LHCN-M2 (cell line): ENCODE results near the gene RPL9. TPM values are rescaled to one million over a fixed set of nuclear protein-coding genes. Genes with fewer than 3 reads are reported as not detected.
"Not testable (repeated sequence)": the region's sequence is repeated elsewhere in the genome, so short reads cannot be mapped to it uniquely, and the experiment has no call there.

ENCODE experiments used
- DNase-seq: peaks from one replicate; pipeline ENCODE4 v3.0.0-alpha.2; 2012; ENCODE audit warnings: low read depth
- total RNA-seq: library from RNA; depleted of rRNA; stranded (reverse); fragments of >200 nt; gene quantifications from 2 replicates; pipeline ENCODE4 v1.2.3, GENCODE V29; 2014

RPL9 gene
- total RNA-seq, 1 experiment from 2014 or later, result 3,780 TPM

GRCh38 chr4:39466747-39467146 is 8.0 kb upstream of the RPL9 start:
- DNase-seq, result peak; percentile 82

- peak; percentile 91 for DNase-seq
Observed at GRCh38 chr4:39464886-39465501, 6.3 kb upstream of the RPL9 start.

- DNase-seq, result not testable (repeated sequence)
Observed at GRCh38 chr4:39458161-39458504, 589 bp downstream of the RPL9 start.

GRCh38 chr4:39456946-39457763 is 1.6 kb downstream of the RPL9 start:
- DNase-seq, result no peak

- DNase-seq, result no peak
Observed at GRCh38 chr4:39455486-39455885, 3.2 kb downstream of the RPL9 start.

GRCh38 chr4:39453738-39454137 is 5.0 kb downstream of the RPL9 start:
- DNase-seq, result no peak

- DNase-seq, result no peak
Observed at GRCh38 chr4:39452860-39453587, 5.7 kb downstream of the RPL9 start.

- no peak for DNase-seq
Observed at GRCh38 chr4:39452153-39452859, 6.4 kb downstream of the RPL9 start.

GRCh38 chr4:39451423-39452023 is 7.2 kb downstream of the RPL9 start:
- DNase-seq, result no peak

- no peak for DNase-seq
Observed at GRCh38 chr4:39450618-39451017, 8.1 kb downstream of the RPL9 start.

- DNase-seq, result no peak
Observed at GRCh38 chr4:39446842-39447573, 11.7 kb downstream of the RPL9 start.

- DNase-seq, result no peak
Observed at GRCh38 chr4:39446483-39446841, 12.3 kb downstream of the RPL9 start.

- no peak for DNase-seq
Observed at GRCh38 chr4:39442998-39443397, 15.7 kb downstream of the RPL9 start.

- DNase-seq, result no peak
Observed at GRCh38 chr4:39441593-39441992, 17.1 kb downstream of the RPL9 start.

GRCh38 chr4:39435659-39436563 is 22.8 kb downstream of the RPL9 start:
- no peak for DNase-seq

GRCh38 chr4:39433878-39434492 is 24.7 kb downstream of the RPL9 start:
- DNase-seq, result no peak

- DNase-seq, result no peak
Observed at GRCh38 chr4:39429476-39430334, 29.0 kb downstream of the RPL9 start.

GRCh38 chr4:39427520-39428114 is 31.1 kb downstream of the RPL9 start:
- DNase-seq, result no peak
